Measurements from ENCODE around the gene ZNF814.

DNA sequence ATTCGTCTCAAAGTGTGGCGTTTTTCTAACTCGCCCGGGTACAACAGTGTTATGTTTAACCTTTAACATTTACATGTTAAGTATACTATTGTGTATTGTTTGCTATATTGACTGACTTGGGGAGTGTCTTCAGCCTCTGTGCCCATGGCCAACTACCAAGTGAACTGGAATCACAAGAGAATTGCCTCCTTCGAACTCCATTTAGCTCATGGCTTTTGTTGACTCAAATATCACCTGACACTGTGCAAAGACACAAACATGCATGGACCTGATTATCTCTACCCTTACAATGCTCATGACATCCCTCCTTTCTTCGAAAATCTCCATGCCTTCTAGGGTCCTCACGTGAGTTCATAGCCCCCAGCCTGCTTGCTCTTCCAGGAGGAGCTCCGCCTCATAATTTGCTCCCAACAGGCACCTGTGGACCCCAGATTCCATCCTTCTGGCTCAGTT, 704 bp downstream of the ZNF814 start:
- no peak for TF ChIP-seq EZH2 (IDR thresholded peaks at IDR 0.05)
- TF ChIP-seq POLR2AphosphoS5 (IDR thresholded peaks at IDR 0.05; ENCODE audit: borderline replicate concordance, low read depth, low read length), result no peak
- TF ChIP-seq FOXP2 (optimal IDR thresholded peaks at IDR 0.05; ENCODE audit: control extremely low read depth, extremely low read length, insufficient read depth), result no peak
